Lung (tissue), 12 donors: ENCODE measurements around the gene MUC20. TPM values are rescaled to one million over a fixed set of nuclear protein-coding genes. Genes with fewer than 3 reads are reported as not detected.

Source experiments
- ATAC-seq: fragments of 200-7000 bp; cut with Tn5 transposase; one replicate; pipeline ENCODE4 v1.9.1; 2020; ENCODE audit warnings: moderate number of reproducible peaks; ENCODE audit not compliant: insufficient read depth, low FRiP score
- DNase-seq, 3 donors: peaks; one replicate each; pipeline ENCODE4 v3.0.0-alpha.2; 2013 to 2017
- H3K27ac ChIP-seq, 2 donors: one replicate each; pipeline ENCODE4 v1.5.1; 2013; ENCODE audit warnings: mild to moderate bottlenecking in 2 of 2, moderate library complexity in 2 of 2, control low read depth in 1 of 2, inconsistent platforms in 1 of 2, low read depth in 1 of 2, low read length in 1 of 2
- H3K27me3 ChIP-seq, 3 donors: one replicate each; pipeline ENCODE4 v1.5.1; 2013; ENCODE audit warnings: low read length in 2 of 3; ENCODE audit not compliant: control insufficient read depth in 3 of 3, insufficient read depth in 3 of 3
- H3K36me3 ChIP-seq, 4 donors: one replicate each; pipeline ENCODE4 v1.5.1; 2013; ENCODE audit warnings: low read length in 4 of 4, mild to moderate bottlenecking in 1 of 4, moderate library complexity in 1 of 4; ENCODE audit not compliant: control insufficient read depth in 4 of 4, insufficient read depth in 4 of 4
- H3K4me1 ChIP-seq, 5 donors: one replicate each; pipeline ENCODE4 v1.5.1; 2013; ENCODE audit warnings: low read length in 5 of 5, mild to moderate bottlenecking in 2 of 5, moderate library complexity in 1 of 5; ENCODE audit not compliant: control insufficient read depth in 5 of 5, insufficient read depth in 5 of 5
- H3K4me3 ChIP-seq: one replicate; pipeline ENCODE4 v1.5.1; 2013; ENCODE audit warnings: mild to moderate bottlenecking, control low read depth, moderate library complexity
- H3K9ac ChIP-seq, 2 donors: one replicate each; pipeline ENCODE4 v1.5.1; 2013; ENCODE audit warnings: low read length in 2 of 2, control low read depth in 1 of 2; ENCODE audit not compliant: insufficient read depth in 1 of 2
- H3K9me3 ChIP-seq, 4 donors: one replicate each; pipeline ENCODE4 v1.5.1; 2013; ENCODE audit warnings: low read length in 3 of 4, mild to moderate bottlenecking in 1 of 4, moderate library complexity in 1 of 4; ENCODE audit not compliant: control insufficient read depth in 4 of 4, insufficient read depth in 3 of 4
- WGBS, 2 donors: extraction: QIAGEN DNeasy Blood & Tissue Kit; methylation state at CpG; one replicate each; pipeline ENCODE4 v1.1.7; 2013; 5-methylcytosine and 5-hydroxymethylcytosine counted together
- polyA plus RNA-seq, 2 donors: library from polyadenylated mRNA; stranded (reverse); fragments of 200-250 nt; gene quantifications; one replicate each; pipeline ENCODE4 v1.2.1, GENCODE V29; 2013
- total RNA-seq, 2 donors: library from RNA; depleted of rRNA in 1 of 2; stranded (reverse); fragments of >200 nt in 1 of 2; gene quantifications; one replicate each; pipeline ENCODE4 v1.2.1, GENCODE V29; 2014 to 2021
- TF ChIP-seq, protein P1 (sequence below): IDR thresholded peaks from 2 replicates; pipeline ENCODE4 v1.5.1; 2012; ENCODE audit warnings: mild to moderate bottlenecking; ENCODE audit errors: control extremely low read depth, extremely low read depth
- donor health status: control.
- donor health status: control.
- donor health status: Bipolar disorder and iron deficiency.
- donor health status: healthy.
- donor health status: DM: yes; HTN: yes; CAD: no.

The MUC20 gene
- total and polyA plus RNA-seq, 4 donors, result 11.0 to 23.9 (median 18.2) TPM

DNA sequence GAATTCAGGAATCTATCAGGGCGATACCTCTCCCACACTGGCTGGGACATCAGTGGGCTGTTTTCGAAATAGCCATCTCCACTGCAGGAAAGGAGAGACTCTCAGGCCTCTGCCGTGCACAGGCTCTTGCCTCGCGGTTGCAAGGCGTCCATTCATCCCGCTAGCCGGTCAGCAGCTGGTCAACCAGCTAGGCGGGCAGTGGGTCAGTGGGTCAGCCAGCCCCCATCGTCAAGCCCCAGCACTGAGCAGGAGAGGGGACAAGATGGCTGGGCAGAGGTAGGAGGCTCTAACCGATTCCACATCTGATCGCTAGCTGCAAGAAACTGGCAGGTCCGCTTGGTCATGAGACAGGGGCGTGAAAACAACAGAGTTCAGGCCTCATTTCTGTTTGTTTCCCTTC, 45.9 kb downstream of the MUC20 start:
- ATAC-seq, result no peak

DNA sequence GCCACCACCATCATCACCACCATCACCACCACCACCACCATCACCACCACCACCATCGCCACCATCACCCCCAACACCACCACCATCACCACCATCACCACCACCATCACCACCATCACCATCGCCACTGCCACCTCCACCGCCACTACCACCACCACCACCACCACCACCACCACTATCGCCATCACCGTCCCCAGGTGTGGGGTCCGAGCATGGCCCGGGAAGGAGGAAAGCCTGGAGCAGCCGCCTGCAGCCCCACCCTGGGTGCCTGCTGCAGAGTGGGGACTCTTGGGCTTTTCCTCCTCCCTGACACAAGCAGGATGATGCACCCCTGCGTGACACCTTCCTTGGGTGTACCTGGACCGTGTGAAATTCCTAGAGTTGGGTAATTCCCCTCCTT, 47.0 kb downstream of the MUC20 start:
- Histone ChIP-seq H3K9ac (no peak overlapping the region), H3K4me1 (no peaks in the 10 kb centered on the region), H3K4me3 (no peak overlapping the region), H3K27ac (no peak overlapping the region), H3K9me3 (no peaks in the 10 kb centered on the region), H3K36me3 (no peaks in the 10 kb centered on the region), H3K27me3 (peaks cover 0 to 7% (median 0%) of the 10 kb centered on the region in 3 donors)
- TF ChIP-seq, protein P1, sequence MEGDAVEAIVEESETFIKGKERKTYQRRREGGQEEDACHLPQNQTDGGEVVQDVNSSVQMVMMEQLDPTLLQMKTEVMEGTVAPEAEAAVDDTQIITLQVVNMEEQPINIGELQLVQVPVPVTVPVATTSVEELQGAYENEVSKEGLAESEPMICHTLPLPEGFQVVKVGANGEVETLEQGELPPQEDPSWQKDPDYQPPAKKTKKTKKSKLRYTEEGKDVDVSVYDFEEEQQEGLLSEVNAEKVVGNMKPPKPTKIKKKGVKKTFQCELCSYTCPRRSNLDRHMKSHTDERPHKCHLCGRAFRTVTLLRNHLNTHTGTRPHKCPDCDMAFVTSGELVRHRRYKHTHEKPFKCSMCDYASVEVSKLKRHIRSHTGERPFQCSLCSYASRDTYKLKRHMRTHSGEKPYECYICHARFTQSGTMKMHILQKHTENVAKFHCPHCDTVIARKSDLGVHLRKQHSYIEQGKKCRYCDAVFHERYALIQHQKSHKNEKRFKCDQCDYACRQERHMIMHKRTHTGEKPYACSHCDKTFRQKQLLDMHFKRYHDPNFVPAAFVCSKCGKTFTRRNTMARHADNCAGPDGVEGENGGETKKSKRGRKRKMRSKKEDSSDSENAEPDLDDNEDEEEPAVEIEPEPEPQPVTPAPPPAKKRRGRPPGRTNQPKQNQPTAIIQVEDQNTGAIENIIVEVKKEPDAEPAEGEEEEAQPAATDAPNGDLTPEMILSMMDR, result no peak
- WGBS, 2 donors, result 77 to 78% methylated on average over 10 of the region's 10 CpGs
- DNase-seq (no peak), ATAC-seq (no peak)

More for the DNA sequence above, 45.9 kb downstream of the MUC20 start:
- Histone ChIP-seq H3K9ac (no peak overlapping the region), H3K9me3 (no peaks in the 10 kb centered on the region), H3K27ac (no peak overlapping the region), H3K4me3 (no peak overlapping the region), H3K4me1 (no peaks in the 10 kb centered on the region), H3K36me3 (no peaks in the 10 kb centered on the region), H3K27me3 (peaks cover 0 to 7% (median 0%) of the 10 kb centered on the region in 3 donors)
- whole genome bisulfite sequencing, 2 donors, result 95 to 96% methylated on average over 14 of the region's 14 CpGs
- TF ChIP-seq, protein P1, result no peak
- no peak for DNase-seq

DNA sequence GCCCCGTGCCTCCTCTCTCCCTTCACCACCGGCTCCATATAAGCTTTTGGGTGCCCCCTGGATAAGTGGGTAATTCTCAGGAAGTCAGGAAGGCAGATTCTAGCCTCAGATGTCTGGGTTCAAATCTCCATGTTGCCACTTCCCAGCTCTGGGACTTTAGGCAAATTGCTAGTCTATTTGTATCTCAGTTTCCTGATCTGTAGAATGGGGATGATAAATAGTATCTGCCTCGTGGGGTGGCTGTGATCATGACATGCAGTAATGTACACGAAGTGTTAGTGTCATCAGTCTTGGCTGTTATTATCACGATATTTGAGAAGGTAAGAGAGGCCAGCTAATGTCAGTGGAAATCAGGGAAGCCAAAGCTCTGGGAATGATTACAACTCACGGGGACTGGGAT, 47.6 kb downstream of the MUC20 start:
- Histone ChIP-seq H3K27me3 (peaks cover 0 to 3% (median 0%) of the 10 kb centered on the region in 3 donors), H3K4me1 (no peaks in the 10 kb centered on the region), H3K36me3 (no peaks in the 10 kb centered on the region), H3K9me3 (no peaks in the 10 kb centered on the region), H3K27ac (no peak overlapping the region), H3K4me3 (no peak overlapping the region), H3K9ac (no peak overlapping the region)
- DNase-seq, result no peak
- ATAC-seq, result no peak
- 73 to 82% methylated on average over 6 of the region's 6 CpGs for WGBS, 2 donors
- TF ChIP-seq, protein P1, result no peak

DNA sequence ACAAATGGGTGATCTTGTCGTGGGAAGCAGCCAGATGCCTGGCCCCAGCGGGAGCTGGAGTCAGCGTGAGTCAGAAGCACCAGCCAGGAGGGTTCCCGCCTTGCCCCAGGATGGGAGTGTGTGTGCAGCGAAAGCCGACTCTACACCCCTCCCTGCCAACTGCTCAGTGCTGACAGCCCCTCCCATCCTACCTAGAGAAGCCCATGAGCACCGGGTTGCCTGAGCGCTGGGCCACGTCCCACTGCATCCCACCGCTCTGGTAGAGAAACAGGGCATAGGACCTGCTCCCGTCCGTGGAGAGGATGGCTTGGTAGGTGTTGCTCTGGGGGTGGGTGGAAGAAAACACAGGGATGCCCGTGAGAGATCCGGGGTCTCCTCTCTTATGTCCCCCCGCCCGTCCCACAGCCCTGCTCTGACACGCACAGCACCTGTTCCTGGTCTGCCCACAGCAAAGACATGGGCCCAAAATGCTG, 48.1 kb downstream of the MUC20 start:
- no peak for DNase-seq
- no peak for ATAC-seq
- TF ChIP-seq, protein P1, result no peak

More for the DNA sequence above, 48.1 kb downstream of the MUC20 start:
- Histone ChIP-seq H3K4me1 (no peaks in the 10 kb centered on the region), H3K9me3 (no peaks in the 10 kb centered on the region), H3K27me3 (no peaks in the 10 kb centered on the region), H3K9ac (no peak overlapping the region), H3K4me3 (no peak overlapping the region), H3K27ac (no peak overlapping the region), H3K36me3 (no peaks in the 10 kb centered on the region)
- WGBS, 2 donors, result 78 to 87% methylated on average over 17 of the region's 17 CpGs
